Prostate gland (tissue), 2 donors: ENCODE measurements around the gene ENTREP1.

Experiments
- CTCF ChIP-seq, 4 experiments: fragments of 200-600 bp in 2 of 4; fragments of 450-650 bp in 2 of 4; sonication (generic) in 2 of 4; IDR thresholded peaks; 1 replicate in 3 of 4; 2 replicates in 1 of 4; pipeline ENCODE4 v1.5.1; 2016 to 2019; ENCODE audit warnings: antibody characterized with exemption in 4 of 4, mild to moderate bottlenecking in 2 of 4, moderate library complexity in 2 of 4
- POLR2AphosphoS5 ChIP-seq: sonication (generic); formaldehyde crosslinking; IDR thresholded peaks from one replicate; pipeline ENCODE4 v1.6.1; 2017; ENCODE audit warnings: antibody characterized with exemption

GRCh38 chr9:69340631-69341030, 15.6 kb downstream of the ENTREP1 start:
- TF ChIP-seq POLR2AphosphoS5 (no peak), CTCF (IDR thresholded peaks at IDR 0.05) (no peak)
